ENCODE results near the gene DUSP1. TPM values are rescaled to one million over a fixed set of nuclear protein-coding genes. Genes with fewer than 3 reads are reported as not detected.

DUSP1 gene
- total RNA-seq, 4 donors from 2014 or later: 222 to 415 (median 252) TPM

GRCh38 chr5:172729588-172729987 lies 41.4 kb downstream of the DUSP1 start:
- Histone ChIP-seq H3K9me3 (no peaks in the 10 kb centered on the region), H3K4me1 (peaks cover 34 to 50% (median 36%) of the 10 kb centered on the region in 3 donors), H3K36me3 (no peaks in the 10 kb centered on the region), H3K4me3 (no peak overlapping the region), H3K27ac (peak overlapping the region in 3 of 4 donors; percentile 11 to 95 (median 13)), H3K27me3 (no peaks in the 10 kb centered on the region)
- intact Hi-C loops (cut with DNase I): no loop called here
- no peak for DNase-seq
- TF ChIP-seq CTCF (IDR thresholded peaks at IDR 0.05) (no peak), POLR2A (IDR thresholded peaks at IDR 0.05) (no peak)
- WGBS, 2 donors: 40 to 60% methylated on average over 1 to 2 of the region's 13 CpGs

- TF ChIP-seq POLR2A (IDR thresholded peaks at IDR 0.05): no peak
- TF ChIP-seq CTCF (IDR thresholded peaks at IDR 0.05): no peak
- H3K9me3 ChIP-seq: no peaks in the 10 kb centered on the region
- peaks cover 25 to 41% (median 26%) of the 10 kb centered on the region in 3 donors for H3K4me1 ChIP-seq
- intact Hi-C loops (cut with DNase I): no loop called here
- H3K4me3 ChIP-seq: no peak overlapping the region
- no peaks in the 10 kb centered on the region for H3K36me3 ChIP-seq
- H3K27me3 ChIP-seq: no peaks in the 10 kb centered on the region
- peak overlapping the region in 3 of 4 donors; percentile 11 to 95 (median 13) for H3K27ac ChIP-seq
- 80 to 90% methylated on average over 9 to 10 of the region's 10 CpGs for WGBS, 2 donors
- no peak for DNase-seq
These were observed 42.3 kb downstream of the DUSP1 start for GRCh38 chr5:172728481-172729241.

GRCh38 chr5:172727551-172727950 lies 43.4 kb downstream of the DUSP1 start:
- peaks cover 15 to 38% (median 17%) of the 10 kb centered on the region in 3 donors for H3K4me1 ChIP-seq
- TF ChIP-seq CTCF (IDR thresholded peaks at IDR 0.05): no peak
- no peak for TF ChIP-seq POLR2A (IDR thresholded peaks at IDR 0.05)
- no peak overlapping the region for H3K4me3 ChIP-seq
- no peaks in the 10 kb centered on the region for H3K27me3 ChIP-seq
- 75 to 83% methylated on average over 6 to 7 of the region's 7 CpGs for WGBS, 2 donors
- H3K36me3 ChIP-seq: no peaks in the 10 kb centered on the region
- no peak overlapping the region for H3K27ac ChIP-seq
- no peak for DNase-seq
- intact Hi-C loops (cut with DNase I): no loop called here
- no peaks in the 10 kb centered on the region for H3K9me3 ChIP-seq

- intact Hi-C loops (cut with DNase I): no loop called here
- no peaks in the 10 kb centered on the region for H3K9me3 ChIP-seq
- 75 to 80% methylated on average over 2 of the region's 11 CpGs for WGBS, 2 donors
- no peak overlapping the region for H3K27ac ChIP-seq
- H3K4me3 ChIP-seq: no peak overlapping the region
- H3K27me3 ChIP-seq: no peaks in the 10 kb centered on the region
- peaks cover 9 to 38% (median 13%) of the 10 kb centered on the region in 3 donors for H3K4me1 ChIP-seq
- TF ChIP-seq POLR2A (IDR thresholded peaks at IDR 0.05) (no peak), CTCF (IDR thresholded peaks at IDR 0.05) (no peak)
- DNase-seq: no peak
- no peaks in the 10 kb centered on the region for H3K36me3 ChIP-seq
These were observed 44.0 kb downstream of the DUSP1 start for GRCh38 chr5:172726966-172727365.

- no peaks in the 10 kb centered on the region for H3K36me3 ChIP-seq
- H3K27me3 ChIP-seq: no peaks in the 10 kb centered on the region
- DNase-seq: no peak
- peaks cover 5 to 37% (median 9%) of the 10 kb centered on the region in 3 donors for H3K4me1 ChIP-seq
- 83 to 89% methylated on average over 5 of the region's 5 CpGs for WGBS, 2 donors
- no peak overlapping the region for H3K27ac ChIP-seq
- TF ChIP-seq CTCF (IDR thresholded peaks at IDR 0.05) (no peak), POLR2A (IDR thresholded peaks at IDR 0.05) (no peak)
- H3K9me3 ChIP-seq: no peaks in the 10 kb centered on the region
- no peak overlapping the region for H3K4me3 ChIP-seq
- intact Hi-C loops (cut with DNase I): no loop called here
These were observed 45.2 kb downstream of the DUSP1 start for GRCh38 chr5:172725785-172726184.

Measured in esophagus squamous epithelium (tissue), 5 donors.